Sigmoid colon (tissue), 7 donors: ENCODE measurements around the gene HIVEP3. TPM values are rescaled to one million over a fixed set of nuclear protein-coding genes. Genes with fewer than 3 reads are reported as not detected.

ENCODE experiments used
- DNase-seq: peaks from one replicate; pipeline ENCODE4 v3.0.0-alpha.2; 2019
- H3K27ac ChIP-seq, 4 donors: fragments of 200-600 bp; sonication (generic); one replicate each; pipeline ENCODE4 v1.5.1; 2016 to 2019; ENCODE audit warnings: mild to moderate bottlenecking in 1 of 4
- H3K27me3 ChIP-seq, 3 donors: fragments of 200-600 bp; sonication (generic); one replicate each; pipeline ENCODE4 v1.5.1; 2019; ENCODE audit warnings: mild to moderate bottlenecking in 1 of 3
- H3K36me3 ChIP-seq, 4 donors: fragments of 200-600 bp; sonication (generic); one replicate each; pipeline ENCODE4 v1.5.1; 2016 to 2019
- H3K4me1 ChIP-seq, 4 donors: fragments of 200-600 bp; sonication (generic); one replicate each; pipeline ENCODE4 v1.5.1; 2017 to 2019
- H3K4me3 ChIP-seq, 4 donors: fragments of 200-600 bp; sonication (generic); one replicate each; pipeline ENCODE4 v1.5.1; 2017 to 2019; ENCODE audit warnings: mild to moderate bottlenecking in 2 of 4, moderate library complexity in 1 of 4
- H3K9me3 ChIP-seq, 4 donors: fragments of 200-600 bp in 3 of 4; sonication (generic) in 3 of 4; one replicate each; pipeline versions ENCODE4 v1.5.1 to v1.6.1; 2013 to 2019
- CTCF ChIP-seq, 4 experiments: fragments of 450-650 bp in 3 of 4; fragments of 200-600 bp in 1 of 4; IDR thresholded peaks; one replicate each; pipeline ENCODE4 v1.5.1; 2016 to 2019; ENCODE audit warnings: antibody characterized with exemption in 4 of 4, mild to moderate bottlenecking in 3 of 4, moderate library complexity in 2 of 4
- EP300 ChIP-seq, 4 donors: sonication (generic); formaldehyde crosslinking; IDR thresholded peaks; one replicate each; pipeline ENCODE4 v1.6.1; 2017; ENCODE audit warnings: antibody characterized with exemption in 4 of 4
- POLR2A ChIP-seq, 2 donors: fragments of 450-650 bp; IDR thresholded peaks; one replicate each; pipeline ENCODE4 v1.6.1; 2016; ENCODE audit warnings: antibody characterized with exemption in 2 of 2, mild to moderate bottlenecking in 2 of 2, moderate library complexity in 2 of 2
- POLR2AphosphoS5 ChIP-seq, 4 donors: sonication (generic); formaldehyde crosslinking; IDR thresholded peaks; one replicate each; pipeline ENCODE4 v1.6.1; 2017; ENCODE audit warnings: antibody characterized with exemption in 4 of 4
- WGBS, 2 donors: extraction: QIAGEN DNeasy Blood & Tissue Kit; methylation state at CpG; one replicate each; pipeline ENCODE4 v1.1.7; 2013; 5-methylcytosine and 5-hydroxymethylcytosine counted together
- intact Hi-C: fragments of 100-400 bp; cut with DNase I; formaldehyde crosslinking; loops from one replicate; pipeline ENCODE4 v1.15.1; 2023
- polyA plus RNA-seq, 3 donors: library from polyadenylated mRNA; stranded (reverse); fragments of 200-250 nt; gene quantifications; one replicate each; pipeline ENCODE4 v1.2.3, GENCODE V29; 2013
- total RNA-seq, 4 donors: library from RNA; depleted of rRNA; stranded (reverse); fragments of >200 nt; gene quantifications; one replicate each; pipeline ENCODE4 v1.1.0, GENCODE V29; 2016
- donor health status: healthy with polysubstance abuse.
- donor health status: Bipolar disorder and iron deficiency.
- donor health status: healthy.

Gene HIVEP3
- total and polyA plus RNA-seq, 7 donors, result 1.4 to 7.8 (median 3.2) TPM

GRCh38 chr1:41589395-41589794, 329.3 kb downstream of the HIVEP3 start:
- H3K4me1 ChIP-seq, result no peaks in the 10 kb centered on the region
- no peaks in the 10 kb centered on the region for H3K36me3 ChIP-seq
- intact Hi-C loops, result no loop called here
- DNase-seq, result no peak
- H3K9me3 ChIP-seq, result no peaks in the 10 kb centered on the region
- H3K4me3 ChIP-seq, result no peak overlapping the region
- no peaks in the 10 kb centered on the region for H3K27me3 ChIP-seq
- WGBS, 2 donors, result 96% methylated on average over 5 of the region's 5 CpGs
- TF ChIP-seq CTCF (IDR thresholded peaks at IDR 0.05) (no peak), POLR2AphosphoS5 (IDR thresholded peaks at IDR 0.05) (no peak), POLR2A (IDR thresholded peaks at IDR 0.05) (no peak), EP300 (IDR thresholded peaks at IDR 0.05) (no peak)
- H3K27ac ChIP-seq, result no peak overlapping the region

GRCh38 chr1:41588334-41588875, 330.3 kb downstream of the HIVEP3 start:
- Histone ChIP-seq H3K4me1 (no peaks in the 10 kb centered on the region), H3K9me3 (no peaks in the 10 kb centered on the region), H3K36me3 (no peaks in the 10 kb centered on the region), H3K4me3 (no peak overlapping the region), H3K27ac (no peak overlapping the region), H3K27me3 (no peaks in the 10 kb centered on the region)
- no peak for TF ChIP-seq POLR2AphosphoS5 (IDR thresholded peaks at IDR 0.05)
- TF ChIP-seq POLR2A (IDR thresholded peaks at IDR 0.05), result no peak
- TF ChIP-seq CTCF (IDR thresholded peaks at IDR 0.05), result no peak
- no peak for TF ChIP-seq EP300 (IDR thresholded peaks at IDR 0.05)
- 86 to 96% methylated on average over 5 of the region's 5 CpGs for WGBS, 2 donors
- intact Hi-C loops, result no loop called here
- DNase-seq, result no peak

GRCh38 chr1:41587791-41588190, 330.9 kb downstream of the HIVEP3 start:
- no peak for TF ChIP-seq CTCF (IDR thresholded peaks at IDR 0.05)
- TF ChIP-seq POLR2AphosphoS5 (IDR thresholded peaks at IDR 0.05), result no peak
- TF ChIP-seq EP300 (IDR thresholded peaks at IDR 0.05), result no peak
- no peak for TF ChIP-seq POLR2A (IDR thresholded peaks at IDR 0.05)
- Histone ChIP-seq H3K36me3 (no peaks in the 10 kb centered on the region), H3K9me3 (no peaks in the 10 kb centered on the region), H3K4me1 (no peaks in the 10 kb centered on the region), H3K27me3 (no peaks in the 10 kb centered on the region), H3K4me3 (no peak overlapping the region), H3K27ac (no peak overlapping the region)
- 96 to 97% methylated on average over 7 of the region's 7 CpGs for WGBS, 2 donors
- DNase-seq, result no peak
- intact Hi-C loops, result no loop called here

GRCh38 chr1:41586230-41586629, 332.5 kb downstream of the HIVEP3 start:
- DNase-seq, result no peak
- TF ChIP-seq POLR2AphosphoS5 (IDR thresholded peaks at IDR 0.05) (no peak), CTCF (IDR thresholded peaks at IDR 0.05) (no peak), EP300 (IDR thresholded peaks at IDR 0.05) (no peak), POLR2A (IDR thresholded peaks at IDR 0.05) (no peak)
- H3K4me1 ChIP-seq, result no peaks in the 10 kb centered on the region
- H3K27ac ChIP-seq, result no peak overlapping the region
- 88 to 92% methylated on average over 5 of the region's 5 CpGs for WGBS, 2 donors
- no peak overlapping the region for H3K4me3 ChIP-seq
- no peaks in the 10 kb centered on the region for H3K9me3 ChIP-seq
- intact Hi-C loops, result no loop called here
- H3K36me3 ChIP-seq, result no peaks in the 10 kb centered on the region
- no peaks in the 10 kb centered on the region for H3K27me3 ChIP-seq
